Neuronal stem cell (in vitro differentiated cells): Measurements from ENCODE around the gene B3GALT6.

Experiments
- DNase-seq: peaks from one replicate; pipeline ENCODE4 v3.0.0-alpha.2; 2013; ENCODE audit warnings: low spot score
- H2AFZ ChIP-seq: one replicate; pipeline ENCODE4 v1.6.1; 2013; ENCODE audit warnings: mild to moderate bottlenecking, low read length, inconsistent platforms
- H2AK5ac ChIP-seq: 2 replicates; pipeline ENCODE4 v1.6.1; 2013; ENCODE audit warnings: low read depth, mild to moderate bottlenecking, inconsistent platforms, low read length, moderate library complexity, mixed read lengths
- H2BK120ac ChIP-seq: 2 replicates; pipeline ENCODE4 v1.6.1; 2013; ENCODE audit warnings: low read depth, mild to moderate bottlenecking, inconsistent platforms, low read length, moderate library complexity, mixed read lengths
- H2BK12ac ChIP-seq: one replicate; pipeline ENCODE4 v1.6.1; 2013; ENCODE audit warnings: low read length, inconsistent platforms
- H2BK15ac ChIP-seq: 2 replicates; pipeline ENCODE4 v1.6.1; 2013; ENCODE audit warnings: mild to moderate bottlenecking, low read length, inconsistent platforms, mixed read lengths
- H2BK5ac ChIP-seq: one replicate; pipeline ENCODE4 v1.6.1; 2013; ENCODE audit warnings: inconsistent platforms, mild to moderate bottlenecking, low read length, moderate library complexity
- H3K14ac ChIP-seq: one replicate; pipeline ENCODE4 v1.6.1; 2013; ENCODE audit warnings: low read length, inconsistent platforms
- H3K18ac ChIP-seq: 2 replicates; pipeline ENCODE4 v1.6.1; 2013; ENCODE audit warnings: low read length, inconsistent platforms
- H3K23ac ChIP-seq: 2 replicates; pipeline ENCODE4 v1.6.1; 2013; ENCODE audit warnings: low read depth, mild to moderate bottlenecking, mixed read lengths, low read length, inconsistent platforms; ENCODE audit not compliant: poor library complexity
- H3K27ac ChIP-seq: replicated peaks from 3 replicates; pipeline ENCODE4 v1.5.1; 2013; ENCODE audit warnings: low read length, inconsistent platforms
- H3K27me3 ChIP-seq, 3 experiments: 2 replicates each; pipeline ENCODE4 v1.6.1; 2013; ENCODE audit warnings: low read length in 3 of 3, mild to moderate bottlenecking in 2 of 3, inconsistent platforms in 1 of 3, low read depth in 1 of 3, mixed read lengths in 1 of 3, moderate library complexity in 1 of 3; ENCODE audit not compliant: control insufficient read depth in 3 of 3, insufficient read depth in 3 of 3
- H3K36me3 ChIP-seq, 2 donors: replicated peaks in 1 of 2; 2 replicates each; pipeline ENCODE4 v1.6.1; 2013; ENCODE audit warnings: low read length in 2 of 2; ENCODE audit not compliant: control insufficient read depth in 2 of 2, insufficient read depth in 2 of 2
- H3K4ac ChIP-seq: 2 replicates; pipeline ENCODE4 v1.6.1; 2013; ENCODE audit warnings: inconsistent platforms, mild to moderate bottlenecking, low read length, moderate library complexity
- H3K4me1 ChIP-seq, 2 donors: 1 replicate in 1 of 2; 2 replicates in 1 of 2; pipeline ENCODE4 v1.6.1; 2013; ENCODE audit warnings: low read length in 2 of 2, low read depth in 1 of 2; ENCODE audit not compliant: control insufficient read depth in 2 of 2, insufficient read depth in 1 of 2
- H3K4me2 ChIP-seq: one replicate; pipeline ENCODE4 v1.6.1; 2013; ENCODE audit warnings: mild to moderate bottlenecking, low read length, inconsistent platforms; ENCODE audit not compliant: insufficient read depth, poor library complexity, severe bottlenecking
- H3K4me3 ChIP-seq, 2 donors: 2 replicates each; pipeline ENCODE4 v1.5.1; 2013; ENCODE audit warnings: low read length in 2 of 2, mild to moderate bottlenecking in 2 of 2, inconsistent platforms in 1 of 2, moderate library complexity in 1 of 2
- H3K79me1 ChIP-seq: one replicate; pipeline ENCODE4 v1.6.1; 2013; ENCODE audit warnings: low read depth, mild to moderate bottlenecking, inconsistent platforms, low read length, moderate library complexity
- H3K9ac ChIP-seq: one replicate; pipeline ENCODE4 v1.6.1; 2013; ENCODE audit warnings: mild to moderate bottlenecking, low read depth, low read length, inconsistent platforms; ENCODE audit not compliant: poor library complexity
- H3K9me3 ChIP-seq, 2 donors: replicated peaks in 1 of 2; 2 replicates each; pipeline versions ENCODE3 to v1.6.1; 2013; ENCODE audit warnings: low read length in 2 of 2, mild to moderate bottlenecking in 2 of 2, inconsistent platforms in 1 of 2, low read depth in 1 of 2, mixed read lengths in 1 of 2, moderate library complexity in 1 of 2; ENCODE audit not compliant: control insufficient read depth in 2 of 2, insufficient read depth in 1 of 2
- H4K8ac ChIP-seq: one replicate; pipeline ENCODE4 v1.6.1; 2013; ENCODE audit warnings: low read depth, mild to moderate bottlenecking, inconsistent platforms, low read length, moderate library complexity
- H4K91ac ChIP-seq: one replicate; pipeline ENCODE4 v1.6.1; 2013; ENCODE audit warnings: low read length, low read depth, mild to moderate bottlenecking, inconsistent platforms; ENCODE audit not compliant: poor library complexity
- WGBS, 2 donors: extraction: QIAGEN DNeasy Blood & Tissue Kit; methylation state at CpG; one replicate each; pipeline ENCODE4 v1.1.7; 2013; ENCODE audit warnings: missing lambda C conversion rate in 2 of 2, mixed read lengths in 1 of 2; ENCODE audit not compliant: insufficient read length in 2 of 2, insufficient replicate concordance in 1 of 2; ENCODE audit errors: extremely low coverage in 2 of 2; 5-methylcytosine and 5-hydroxymethylcytosine counted together

The B3GALT6 gene

DNA sequence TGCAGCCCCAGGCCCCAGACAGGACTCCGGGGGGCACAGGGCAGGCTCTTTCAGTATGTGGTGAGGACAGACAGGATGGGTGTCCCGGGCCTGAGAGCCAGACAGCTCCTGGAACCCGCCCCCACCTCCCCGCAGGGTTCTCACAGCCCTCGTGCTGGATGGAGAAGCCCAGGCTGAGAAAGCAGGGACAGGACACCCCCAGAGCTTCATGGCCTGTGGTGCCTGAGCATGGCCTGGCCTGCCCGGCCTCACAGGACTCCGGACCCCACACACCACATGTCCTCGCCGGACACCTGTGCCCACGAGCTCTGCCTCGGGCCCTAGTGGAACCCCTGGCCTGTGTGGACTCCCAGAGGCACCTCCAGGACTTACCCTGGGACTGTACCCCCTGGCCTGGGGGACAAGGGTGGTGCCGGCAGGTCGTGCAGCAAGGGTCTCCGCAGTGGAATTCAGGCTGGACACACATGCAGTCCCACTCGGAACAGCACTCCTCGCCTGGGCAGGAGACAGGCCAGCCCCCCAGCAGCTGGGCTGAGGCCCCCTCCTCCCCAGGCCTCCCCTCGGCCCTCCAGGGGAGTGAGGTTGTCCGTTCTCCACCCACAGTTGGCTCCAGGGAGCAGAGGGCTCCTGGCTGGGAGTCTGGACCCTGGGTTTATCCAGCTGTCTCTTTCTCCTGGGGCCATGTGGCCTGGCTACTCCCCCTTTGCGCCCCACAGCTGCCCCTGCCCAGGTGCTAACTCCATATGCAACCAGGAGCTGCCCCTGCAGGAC is 26.9 kb upstream of the B3GALT6 start:
- Histone ChIP-seq H3K4ac (no peak overlapping the region), H2BK15ac (peak overlapping the region; percentile 64), H3K14ac (no peak overlapping the region), H2AK5ac (peak overlapping the region; percentile 96), H3K23ac (peak overlapping the region; percentile 89), H2BK120ac (peak overlapping the region; percentile 18), H3K36me3 (no peaks in the 10 kb centered on the region), H3K79me1 (peaks cover 3% of the 10 kb centered on the region), H3K4me3 (no peak overlapping the region), H3K9ac (peak overlapping the region; percentile 7), H2BK5ac (no peak overlapping the region), H3K27me3 (peaks cover 0 to 41% (median 27%) of the 10 kb centered on the region in 3 experiments), H3K9me3 (no peaks in the 10 kb centered on the region), H3K18ac (peak overlapping the region; percentile 91), H3K4me2 (no peak overlapping the region), H4K91ac (no peak overlapping the region), H2BK12ac (no peak overlapping the region), H4K8ac (peak overlapping the region; percentile 17), H2AFZ (no peak overlapping the region), H3K27ac (no peak overlapping the region), H3K4me1 (peaks cover 8 to 15% of the 10 kb centered on the region in 2 donors)
- no peak for DNase-seq
- no CpG with 5 or more reads among the region's 19 CpGs for WGBS, 2 donors

DNA sequence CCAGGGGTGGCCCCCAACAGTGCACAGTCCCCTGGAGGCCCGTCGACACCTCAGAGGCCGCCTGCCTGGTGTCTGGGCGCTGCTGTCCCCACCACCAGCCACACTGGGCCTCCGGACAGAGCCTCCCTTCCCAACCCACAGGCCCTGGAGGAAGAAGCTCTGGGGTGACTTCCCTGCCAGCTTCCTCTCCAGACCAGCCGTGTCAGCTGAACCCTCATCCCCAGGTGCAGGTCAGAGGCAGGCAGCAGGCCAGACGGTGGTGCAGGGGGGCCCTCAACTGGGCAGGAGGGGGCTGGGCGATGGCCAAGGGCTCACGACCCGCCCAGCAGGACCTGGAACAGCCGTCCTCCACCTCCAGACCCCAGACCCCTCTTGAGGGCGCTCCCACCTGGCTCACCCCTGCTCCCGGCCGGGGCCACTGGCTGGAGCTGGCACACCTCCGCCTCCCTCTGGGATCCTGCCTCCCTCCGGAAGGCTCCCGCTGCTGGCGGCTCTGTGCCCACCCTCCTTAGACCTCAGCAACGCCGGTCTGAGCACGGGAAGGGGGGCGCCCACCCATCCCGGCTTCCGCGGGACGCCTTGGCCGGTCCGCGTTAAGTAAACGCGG is 26.2 kb upstream of the B3GALT6 start:
- Histone ChIP-seq H3K18ac (peak overlapping the region; percentile 91), H4K91ac (no peak overlapping the region), H2AK5ac (peak overlapping the region; percentile 96), H2BK120ac (peak overlapping the region; percentile 18), H3K36me3 (no peaks in the 10 kb centered on the region), H3K4me3 (peak overlapping the region in 1 of 2 donors; percentile 60), H3K4me1 (peaks cover 5 to 9% of the 10 kb centered on the region in 2 donors), H3K27me3 (peaks cover 0 to 42% (median 23%) of the 10 kb centered on the region in 3 experiments), H2BK15ac (peak overlapping the region; percentile 64), H3K4ac (no peak overlapping the region), H3K14ac (peak overlapping the region; percentile 47), H3K79me1 (peaks cover 3% of the 10 kb centered on the region), H3K23ac (peak overlapping the region; percentile 89), H3K4me2 (peak overlapping the region; percentile 73), H3K9me3 (no peaks in the 10 kb centered on the region), H2AFZ (no peak overlapping the region), H2BK5ac (peak overlapping the region; percentile 66), H4K8ac (peak overlapping the region; percentile 17), H3K27ac (no peak overlapping the region), H2BK12ac (no peak overlapping the region), H3K9ac (peak overlapping the region; percentile 60)
- WGBS, 2 donors: no CpG with 5 or more reads among the region's 31 CpGs
- no peak for DNase-seq

DNA sequence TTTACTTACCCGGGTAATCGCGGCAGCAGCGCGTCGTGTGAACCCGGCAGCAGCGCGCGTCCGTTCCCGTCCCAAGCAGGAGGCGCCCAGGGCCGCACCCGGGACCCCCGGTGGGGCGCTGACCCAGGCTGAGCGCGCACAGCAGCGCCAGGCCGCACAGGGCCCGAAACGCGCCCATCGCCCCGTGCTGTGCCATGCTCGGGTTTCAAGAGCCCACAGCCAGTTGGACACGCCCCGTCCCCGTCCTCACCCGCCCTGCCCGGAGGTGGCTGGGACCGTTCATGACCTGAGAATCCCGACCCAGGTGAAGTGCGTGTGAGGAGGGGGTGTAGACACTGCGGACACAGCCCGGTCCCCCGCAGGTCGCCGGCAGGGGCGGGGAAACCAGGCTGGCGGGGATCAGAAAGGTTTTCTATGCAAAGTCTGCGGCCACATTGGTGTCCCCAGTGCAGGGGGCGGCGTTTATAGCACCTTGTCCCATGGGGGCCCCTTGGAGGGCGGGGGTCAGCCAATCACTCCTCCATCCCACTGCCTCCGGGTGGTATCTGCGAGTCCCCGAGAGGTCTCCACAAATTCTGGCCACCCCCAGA is 25.6 kb upstream of the B3GALT6 start, which contains the start of gene TNFRSF18:
TNFRSF18 (minus strand) TSS at position 217 of the 590 bp plus-strand sequence; CDS start at position 196, 21 bp downstream.
- H4K91ac ChIP-seq: no peak within 1 kb of the TSS
- H3K79me1 ChIP-seq: peaks cover 4% of the 10 kb centered on the region
- no peaks in the 10 kb centered on the region for H3K9me3 ChIP-seq
- no CpG with 5 or more reads among the region's 49 CpGs for WGBS, 2 donors
- H3K23ac ChIP-seq: peak within 1 kb of the TSS; percentile 89
- peak within 1 kb of the TSS; percentile 96 for H2AK5ac ChIP-seq
- peak within 1 kb of the TSS; percentile 17 for H4K8ac ChIP-seq
- peak within 1 kb of the TSS; percentile 73 for H3K4me2 ChIP-seq
- H3K4me3 ChIP-seq: peak within 1 kb of the TSS in 1 of 2 donors; percentile 60
- H2BK120ac ChIP-seq: peak within 1 kb of the TSS; percentile 72
- peak within 1 kb of the TSS; percentile 66 for H2BK5ac ChIP-seq
- peak within 1 kb of the TSS; percentile 91 for H3K18ac ChIP-seq
- no peak within 1 kb of the TSS for H3K27ac ChIP-seq
- H2AFZ ChIP-seq: no peak within 1 kb of the TSS
- H2BK12ac ChIP-seq: peak within 1 kb of the TSS; percentile 84
- no peaks in the 10 kb centered on the region for H3K36me3 ChIP-seq
- H3K27me3 ChIP-seq: peaks cover 0 to 42% (median 23%) of the 10 kb centered on the region in 3 experiments
- peak within 1 kb of the TSS; percentile 47 for H3K14ac ChIP-seq
- no peak within 1 kb of the TSS for H3K4ac ChIP-seq
- peak within 1 kb of the TSS; percentile 89 for H2BK15ac ChIP-seq
- peak; percentile 30 for DNase-seq
- H3K9ac ChIP-seq: peak within 1 kb of the TSS; percentile 60
- H3K4me1 ChIP-seq: peaks cover 5% of the 10 kb centered on the region in 2 donors
